HepG2 (cell line): ENCODE measurements around the gene DTWD2.

Source experiments
- ATM ChIP-seq: fragments of 450-650 bp; IDR thresholded peaks from 2 replicates; pipeline ENCODE4 v1.7.1; 2017; ENCODE audit warnings: mild to moderate bottlenecking, borderline replicate concordance
- FOXJ3 ChIP-seq: sonication (generic); formaldehyde crosslinking; IDR thresholded peaks from 2 replicates; pipeline ENCODE4 v1.4.0; 2020; ENCODE audit warnings: missing genetic modification reagents, mild to moderate bottlenecking, borderline replicate concordance
- GPBP1L1 ChIP-seq: sonication (generic); formaldehyde crosslinking; IDR thresholded peaks from 2 replicates; pipeline ENCODE4 v1.5.0; 2020; ENCODE audit warnings: mild to moderate bottlenecking, missing genetic modification reagents
- ZBTB26 ChIP-seq: IDR thresholded peaks from 2 replicates; pipeline ENCODE4 v1.6.1; 2016; ENCODE audit warnings: missing compliant biosample characterization, missing genetic modification reagents, borderline replicate concordance
- ZBTB40 ChIP-seq, 2 experiments: fragments of 450-650 bp in 1 of 2; sonication (generic) in 1 of 2; formaldehyde crosslinking in 1 of 2; IDR thresholded peaks; 2 replicates each; pipeline versions ENCODE4 v1.6.1 to v1.8.0; 2016 to 2022; ENCODE audit warnings: antibody characterized with exemption in 1 of 2, mild to moderate bottlenecking in 1 of 2, missing genetic modification reagents in 1 of 2
- ZNF773 ChIP-seq: sonication (generic); formaldehyde crosslinking; IDR thresholded peaks from 2 replicates; pipeline ENCODE4 v1.4.0; 2020; ENCODE audit warnings: missing genetic modification reagents, borderline replicate concordance

- no peak for TF ChIP-seq ZBTB26 (CRISPR knock-in tag)
- TF ChIP-seq GPBP1L1 (CRISPR knock-in tag): no peak
- no peak for TF ChIP-seq ZNF773
- TF ChIP-seq ATM: no peak
- no peak for TF ChIP-seq ZBTB40 (IDR thresholded peaks at IDR 0.05)
- no peak for TF ChIP-seq ZBTB40 (CRISPR knock-in tag; IDR thresholded peaks at IDR 0.05)
- no peak for TF ChIP-seq FOXJ3 (CRISPR knock-in tag)
These were observed 133.5 kb downstream of the DTWD2 start for GRCh38 chr5:118854819-118855218.
